ENCODE data around the gene CPPED1. TPM values are rescaled to one million over a fixed set of nuclear protein-coding genes. Genes with fewer than 3 reads are reported as not detected.
"Not testable (repeated sequence)": the region's sequence is repeated elsewhere in the genome, so short reads cannot be mapped to it uniquely, and the experiment has no call there.

Gene CPPED1
- total RNA-seq, 4 donors from 2014 or later = 7.3 to 24.5 (median 11.8) TPM

- ATAC-seq = no peak
- Histone ChIP-seq H3K9me3 (no peaks in the 10 kb centered on the region), H3K4me3 (no peak overlapping the region), H3K36me3 (peaks cover 0 to 26% of the 10 kb centered on the region in 2 donors), H3K27ac (no peak overlapping the region), H3K4me1 (no peaks in the 10 kb centered on the region), H3K27me3 (no peaks in the 10 kb centered on the region)
- 60 to 100% methylated on average over 1 to 7 of the region's 8 CpGs for WGBS, 2 donors (ENCODE audit: low coverage in 1 of 2)
- no peak for TF ChIP-seq POLR2A (IDR thresholded peaks at IDR 0.05)
- TF ChIP-seq CTCF (IDR thresholded peaks at IDR 0.05) = no peak
- TF ChIP-seq EP300 (IDR thresholded peaks at IDR 0.05) = no peak
- no peak for TF ChIP-seq POLR2AphosphoS5 (IDR thresholded peaks at IDR 0.05)
Observed at GRCh38 chr16:12773221-12773620, 30.5 kb downstream of the CPPED1 start.

GRCh38 chr16:12771341-12771798 is 32.3 kb downstream of the CPPED1 start:
- H3K36me3 ChIP-seq = peaks cover 0 to 22% of the 10 kb centered on the region in 2 donors
- H3K27ac ChIP-seq = no peak overlapping the region
- H3K4me1 ChIP-seq = no peaks in the 10 kb centered on the region
- H3K4me3 ChIP-seq = no peak overlapping the region
- TF ChIP-seq POLR2A (IDR thresholded peaks at IDR 0.05) (no peak), CTCF (IDR thresholded peaks at IDR 0.05) (no peak), EP300 (IDR thresholded peaks at IDR 0.05) (no peak), POLR2AphosphoS5 (IDR thresholded peaks at IDR 0.05) (no peak)
- ATAC-seq = no peak
- WGBS, 2 donors (ENCODE audit: low coverage in 1 of 2) = 70 to 73% methylated on average over 2 to 5 of the region's 5 CpGs
- H3K9me3 ChIP-seq = no peaks in the 10 kb centered on the region
- no peaks in the 10 kb centered on the region for H3K27me3 ChIP-seq

GRCh38 chr16:12769525-12769924 is 34.2 kb downstream of the CPPED1 start:
- Histone ChIP-seq H3K27ac (no peak overlapping the region), H3K4me1 (no peaks in the 10 kb centered on the region), H3K9me3 (no peaks in the 10 kb centered on the region), H3K36me3 (peaks cover 0 to 5% of the 10 kb centered on the region in 2 donors), H3K27me3 (no peaks in the 10 kb centered on the region), H3K4me3 (no peak overlapping the region)
- WGBS, 2 donors (ENCODE audit: low coverage in 1 of 2) = 60 to 65% methylated on average over 3 of the region's 7 CpGs
- TF ChIP-seq POLR2A (IDR thresholded peaks at IDR 0.05) (no peak), POLR2AphosphoS5 (IDR thresholded peaks at IDR 0.05) (no peak), CTCF (IDR thresholded peaks at IDR 0.05) (no peak), EP300 (IDR thresholded peaks at IDR 0.05) (no peak)
- ATAC-seq = no peak

- TF ChIP-seq POLR2A (IDR thresholded peaks at IDR 0.05) = no peak
- Histone ChIP-seq H3K4me1 (no peaks in the 10 kb centered on the region), H3K27me3 (no peaks in the 10 kb centered on the region), H3K4me3 (no peak overlapping the region), H3K9me3 (no peaks in the 10 kb centered on the region), H3K36me3 (no peaks in the 10 kb centered on the region), H3K27ac (no peak overlapping the region)
- ATAC-seq = no peak
- 65 to 69% methylated on average over 3 to 6 of the region's 6 CpGs for WGBS, 2 donors (ENCODE audit: low coverage in 1 of 2)
Observed at GRCh38 chr16:12767897-12768296, 35.8 kb downstream of the CPPED1 start.

GRCh38 chr16:12766853-12767252 is 36.8 kb downstream of the CPPED1 start:
- WGBS, 2 donors (ENCODE audit: low coverage in 1 of 2) = 89 to 94% methylated on average over 2 to 5 of the region's 5 CpGs
- TF ChIP-seq CTCF (IDR thresholded peaks at IDR 0.05) (no peak), POLR2AphosphoS5 (IDR thresholded peaks at IDR 0.05) (no peak), EP300 (IDR thresholded peaks at IDR 0.05) (no peak), POLR2A (IDR thresholded peaks at IDR 0.05) (no peak)
- Histone ChIP-seq H3K27ac (no peak overlapping the region), H3K4me1 (no peaks in the 10 kb centered on the region), H3K36me3 (no peaks in the 10 kb centered on the region), H3K4me3 (no peak overlapping the region), H3K9me3 (no peaks in the 10 kb centered on the region), H3K27me3 (no peaks in the 10 kb centered on the region)
- no peak for ATAC-seq

GRCh38 chr16:12766208-12766607 is 37.5 kb downstream of the CPPED1 start:
- not testable (repeated sequence) for H3K27ac ChIP-seq, H3K9me3 ChIP-seq, H3K4me1 ChIP-seq, ATAC-seq, H3K4me3 ChIP-seq, H3K36me3 ChIP-seq, H3K27me3 ChIP-seq
- WGBS, 2 donors (ENCODE audit: low coverage in 1 of 2) = 72 to 93% methylated on average over 2 to 3 of the region's 3 CpGs

Data from gastroesophageal sphincter (tissue), 4 donors.